Measurements from ENCODE around the gene MCCD1. TPM values are rescaled to one million over a fixed set of nuclear protein-coding genes. Genes with fewer than 3 reads are reported as not detected.

The MCCD1 gene
- total and polyA plus RNA-seq, 2 experiments from 2014 or later, result not detected

GRCh38 chr6:31531771-31532643 lies 3.2 kb downstream of the MCCD1 start:
- peaks cover 50% of the 10 kb centered on the region for H3K79me2 ChIP-seq (replicated peaks; ENCODE audit: insufficient read depth)
- peaks cover 19% of the 10 kb centered on the region for H3K27me3 Mint-ChIP-seq (ENCODE audit: insufficient read depth, low read depth, poor library complexity)
- H3K4me1 ChIP-seq (ENCODE audit: insufficient read depth), result peaks cover 4% of the 10 kb centered on the region
- peaks cover 55% of the 10 kb centered on the region for H4K20me1 ChIP-seq (replicated peaks; ENCODE audit: insufficient read depth)
- H2AFZ ChIP-seq, result no peak overlapping the region
- DNase-seq (ENCODE audit: low spot score), result no peak
- no peak overlapping the region for H3K4me2 ChIP-seq
- H3K4me3 Mint-ChIP-seq, result no peak overlapping the region
- H3K9me2 ChIP-seq (ENCODE audit: insufficient read depth), result no peaks in the 10 kb centered on the region
- no peak for ATAC-seq
- no peaks in the 10 kb centered on the region for H3K9me3 Mint-ChIP-seq
- peak overlapping the region; percentile 52; the same call in 1 of the 2 replicates for H3K27ac ChIP-seq (ENCODE audit: low read depth)
- TF ChIP-seq POLR2AphosphoS5 (IDR thresholded peaks at IDR 0.05; ENCODE audit: low read depth) (no peak; the same call in 1 of the 2 replicates), EZH2 (IDR thresholded peaks at IDR 0.05; ENCODE audit: low read depth, unreplicated experiment) (no peak)
- 0 out of 2 replicates have a peak overlapping the region, but pooled peaks have one; percentile 76 for H3K27ac Mint-ChIP-seq
- peaks cover 84% of the 10 kb centered on the region for H3K36me3 Mint-ChIP-seq (ENCODE audit: low read depth)
- H3K4me1 Mint-ChIP-seq, result peaks cover 48% of the 10 kb centered on the region
- H3F3A ChIP-seq (replicated peaks; ENCODE audit: low read depth), result peaks cover 72% of the 10 kb centered on the region
- H3K36me3 ChIP-seq (ENCODE audit: insufficient read depth), result peaks cover 73% of the 10 kb centered on the region
- no peaks in the 10 kb centered on the region for H3K27me3 ChIP-seq (ENCODE audit: insufficient read depth)
- H3K4me3 ChIP-seq, result no peak overlapping the region

GRCh38 chr6:31532644-31533454 lies 4.1 kb downstream of the MCCD1 start:
- H3K27me3 Mint-ChIP-seq (ENCODE audit: insufficient read depth, low read depth, poor library complexity), result peaks cover 19% of the 10 kb centered on the region
- peak overlapping the region; percentile 76; the same call in 1 of the 2 replicates for H3K27ac Mint-ChIP-seq
- H3K4me1 ChIP-seq (ENCODE audit: insufficient read depth), result peaks cover 4% of the 10 kb centered on the region
- H3K4me3 ChIP-seq, result no peak overlapping the region
- H3K9me2 ChIP-seq (ENCODE audit: insufficient read depth), result no peaks in the 10 kb centered on the region
- H3K36me3 Mint-ChIP-seq (ENCODE audit: low read depth), result peaks cover 93% of the 10 kb centered on the region
- H3K79me2 ChIP-seq (replicated peaks; ENCODE audit: insufficient read depth), result peaks cover 59% of the 10 kb centered on the region
- no peak overlapping the region for H3K4me2 ChIP-seq
- H3K4me3 Mint-ChIP-seq, result no peak overlapping the region
- H3F3A ChIP-seq (replicated peaks; ENCODE audit: low read depth), result peaks cover 72% of the 10 kb centered on the region
- no peak overlapping the region for H2AFZ ChIP-seq
- ATAC-seq (no peak), DNase-seq (ENCODE audit: low spot score) (no peak)
- peaks cover 63% of the 10 kb centered on the region for H4K20me1 ChIP-seq (replicated peaks; ENCODE audit: insufficient read depth)
- H3K27ac ChIP-seq (ENCODE audit: low read depth), result peak overlapping the region; percentile 70; the same call in 1 of the 2 replicates
- H3K4me1 Mint-ChIP-seq, result peaks cover 51% of the 10 kb centered on the region
- H3K9me3 Mint-ChIP-seq, result no peaks in the 10 kb centered on the region
- peaks cover 81% of the 10 kb centered on the region for H3K36me3 ChIP-seq (ENCODE audit: insufficient read depth)
- no peaks in the 10 kb centered on the region for H3K27me3 ChIP-seq (ENCODE audit: insufficient read depth)
- TF ChIP-seq NANOG (IDR thresholded peaks at IDR 0.05; ENCODE audit: borderline replicate concordance), result no peak
- no peak for TF ChIP-seq EZH2 (IDR thresholded peaks at IDR 0.05; ENCODE audit: low read depth, unreplicated experiment)
- TF ChIP-seq ETS1 (IDR thresholded peaks at IDR 0.05), result no peak
- no peak for TF ChIP-seq POLR2AphosphoS5 (IDR thresholded peaks at IDR 0.05; ENCODE audit: low read depth)
- TF ChIP-seq, protein P1, sequence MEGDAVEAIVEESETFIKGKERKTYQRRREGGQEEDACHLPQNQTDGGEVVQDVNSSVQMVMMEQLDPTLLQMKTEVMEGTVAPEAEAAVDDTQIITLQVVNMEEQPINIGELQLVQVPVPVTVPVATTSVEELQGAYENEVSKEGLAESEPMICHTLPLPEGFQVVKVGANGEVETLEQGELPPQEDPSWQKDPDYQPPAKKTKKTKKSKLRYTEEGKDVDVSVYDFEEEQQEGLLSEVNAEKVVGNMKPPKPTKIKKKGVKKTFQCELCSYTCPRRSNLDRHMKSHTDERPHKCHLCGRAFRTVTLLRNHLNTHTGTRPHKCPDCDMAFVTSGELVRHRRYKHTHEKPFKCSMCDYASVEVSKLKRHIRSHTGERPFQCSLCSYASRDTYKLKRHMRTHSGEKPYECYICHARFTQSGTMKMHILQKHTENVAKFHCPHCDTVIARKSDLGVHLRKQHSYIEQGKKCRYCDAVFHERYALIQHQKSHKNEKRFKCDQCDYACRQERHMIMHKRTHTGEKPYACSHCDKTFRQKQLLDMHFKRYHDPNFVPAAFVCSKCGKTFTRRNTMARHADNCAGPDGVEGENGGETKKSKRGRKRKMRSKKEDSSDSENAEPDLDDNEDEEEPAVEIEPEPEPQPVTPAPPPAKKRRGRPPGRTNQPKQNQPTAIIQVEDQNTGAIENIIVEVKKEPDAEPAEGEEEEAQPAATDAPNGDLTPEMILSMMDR (conservative IDR thresholded peaks at IDR 0.05; ENCODE audit: low read depth in 2 of 2), result no peak
- TF ChIP-seq JUNB (IDR thresholded peaks at IDR 0.05; ENCODE audit: unreplicated experiment), result no peak
- TF ChIP-seq ZNF462 (CRISPR knock-in tag; IDR thresholded peaks at IDR 0.05), result no peak
- TF ChIP-seq CREB1 (CRISPR knock-in tag; IDR thresholded peaks at IDR 0.05; ENCODE audit: low read depth), result no peak

Data from GM23338 (cell line).